Right lobe of liver (tissue), 6 donors: Measurements from ENCODE around the gene PSKH1. TPM values are rescaled to one million over a fixed set of nuclear protein-coding genes. Genes with fewer than 3 reads are reported as not detected.
A peak's percentile ranks its signal among the peaks of the same experiment; 100 is the strongest.
"Not testable (repeated sequence)": the region's sequence is repeated elsewhere in the genome, so short reads cannot be mapped to it uniquely, and the experiment has no call there.

Experiments used
- ATAC-seq, 4 donors: fragments of 200-7000 bp; cut with Tn5 transposase; one replicate each; pipeline ENCODE4 v1.9.1; 2020; ENCODE audit warnings: mild to moderate bottlenecking in 4 of 4, moderate library complexity in 4 of 4
- DNase-seq, 3 donors: peaks; one replicate each; pipeline ENCODE4 v3.0.0-alpha.2; 2020
- H3K27ac ChIP-seq, 3 donors: fragments of 200-600 bp; one replicate each; pipeline ENCODE4 v1.8.0; 2022
- H3K27me3 ChIP-seq, 2 donors: fragments of 200-600 bp; one replicate each; pipeline ENCODE4 v1.8.0; 2022
- H3K36me3 ChIP-seq, 4 donors: fragments of 200-600 bp; sonication (generic) in 1 of 4; one replicate each; pipeline versions ENCODE4 v1.5.1 to v1.8.0; 2017 to 2022; ENCODE audit warnings: control low read depth in 1 of 4
- H3K4me1 ChIP-seq, 4 donors: fragments of 200-600 bp; sonication (generic) in 1 of 4; one replicate each; pipeline versions ENCODE4 v1.5.1 to v1.8.0; 2017 to 2022; ENCODE audit warnings: control low read depth in 1 of 4
- H3K4me3 ChIP-seq, 3 donors: fragments of 200-600 bp; one replicate each; pipeline ENCODE4 v1.8.0; 2022
- H3K9me3 ChIP-seq, 4 donors: fragments of 200-600 bp; sonication (generic) in 1 of 4; one replicate each; pipeline versions ENCODE4 v1.5.1 to v1.8.0; 2017 to 2022; ENCODE audit warnings: control low read depth in 1 of 4
- POLR2A ChIP-seq: fragments of 450-650 bp; IDR thresholded peaks from one replicate; pipeline ENCODE4 v1.6.1; 2017; ENCODE audit warnings: antibody characterized with exemption, mild to moderate bottlenecking
- WGBS: methylation state at CpG from one replicate; pipeline ENCODE4 v1.1.6; 2018; ENCODE audit warnings: low coverage, low lambda C conversion rate; ENCODE audit not compliant: insufficient coverage; ENCODE audit errors: missing lambda C conversion rate; 5-methylcytosine and 5-hydroxymethylcytosine counted together
- intact Hi-C, 2 donors: fragments of 100-400 bp; cut with DNase I; formaldehyde crosslinking; loops; one replicate each; pipeline versions ENCODE4 v1.11.2 to v1.14.1; 2022
- total RNA-seq, 6 experiments: library from RNA; depleted of rRNA in 2 of 6; stranded (reverse); fragments of >200 nt in 2 of 6; fragmentation: NEBNext Ultra II Directional in 3 of 6; extraction: Animal tissue kit (Norgen Biotek cat#: 25700) in 3 of 6; gene quantifications; one replicate each; pipeline versions ENCODE4 v1.1.0 to v1.2.4, GENCODE V29; 2016 to 2023
- TF ChIP-seq, protein P1 (sequence below), 4 donors: fragments of 200-600 bp in 3 of 4; fragments of 450-650 bp in 1 of 4; IDR thresholded peaks; one replicate each; pipeline versions ENCODE4 v1.5.1 to v1.8.0; 2016 to 2022; ENCODE audit warnings: antibody characterized with exemption in 4 of 4, mild to moderate bottlenecking in 2 of 4
- donor health status: DM: no; HTN: yes; CAD: no.
- donor health status: DM: no; HTN: no; CAD: no.
- donor health status: DM: no; HTN: no; CAD: no.
- donor health status: DM: no; HTN: yes; CAD: no.
- donor health status: DM: no; HTN: yes; CAD: no.

PSKH1 gene
- total RNA-seq, 6 experiments from 2014 or later: 6.7 to 22.6 (median 13.2) TPM

- H3K27me3 ChIP-seq: no peaks in the 10 kb centered on the region
- H3K4me3 ChIP-seq: no peak overlapping the region
- H3K4me1 ChIP-seq: peaks cover 0 to 24% (median 17%) of the 10 kb centered on the region in 4 donors
- H3K36me3 ChIP-seq: no peaks in the 10 kb centered on the region
- no peaks in the 10 kb centered on the region for H3K9me3 ChIP-seq
- H3K27ac ChIP-seq: peak overlapping the region; percentile 20 to 53 (median 44)
- 35% methylated on average over 3 of the region's 4 CpGs for WGBS
- ATAC-seq: no peak
- DNase-seq: no peak
- intact Hi-C loops: no loop called here
- TF ChIP-seq, protein P1, sequence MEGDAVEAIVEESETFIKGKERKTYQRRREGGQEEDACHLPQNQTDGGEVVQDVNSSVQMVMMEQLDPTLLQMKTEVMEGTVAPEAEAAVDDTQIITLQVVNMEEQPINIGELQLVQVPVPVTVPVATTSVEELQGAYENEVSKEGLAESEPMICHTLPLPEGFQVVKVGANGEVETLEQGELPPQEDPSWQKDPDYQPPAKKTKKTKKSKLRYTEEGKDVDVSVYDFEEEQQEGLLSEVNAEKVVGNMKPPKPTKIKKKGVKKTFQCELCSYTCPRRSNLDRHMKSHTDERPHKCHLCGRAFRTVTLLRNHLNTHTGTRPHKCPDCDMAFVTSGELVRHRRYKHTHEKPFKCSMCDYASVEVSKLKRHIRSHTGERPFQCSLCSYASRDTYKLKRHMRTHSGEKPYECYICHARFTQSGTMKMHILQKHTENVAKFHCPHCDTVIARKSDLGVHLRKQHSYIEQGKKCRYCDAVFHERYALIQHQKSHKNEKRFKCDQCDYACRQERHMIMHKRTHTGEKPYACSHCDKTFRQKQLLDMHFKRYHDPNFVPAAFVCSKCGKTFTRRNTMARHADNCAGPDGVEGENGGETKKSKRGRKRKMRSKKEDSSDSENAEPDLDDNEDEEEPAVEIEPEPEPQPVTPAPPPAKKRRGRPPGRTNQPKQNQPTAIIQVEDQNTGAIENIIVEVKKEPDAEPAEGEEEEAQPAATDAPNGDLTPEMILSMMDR (IDR thresholded peaks at IDR 0.05): no peak
- TF ChIP-seq POLR2A: no peak
Observed at GRCh38 chr16:67858500-67858899, 34.6 kb upstream of the PSKH1 start.

- H3K9me3 ChIP-seq: no peaks in the 10 kb centered on the region
- intact Hi-C loops: no loop called here
- no peak overlapping the region for H3K4me3 ChIP-seq
- ATAC-seq (no peak), DNase-seq (no peak)
- H3K27ac ChIP-seq: no peak overlapping the region
- WGBS: 89% methylated on average over 6 of the region's 8 CpGs
- peaks cover 0 to 24% (median 17%) of the 10 kb centered on the region in 4 donors for H3K4me1 ChIP-seq
- no peaks in the 10 kb centered on the region for H3K27me3 ChIP-seq
- no peak for TF ChIP-seq POLR2A
- TF ChIP-seq, protein P1 (IDR thresholded peaks at IDR 0.05): no peak
- peaks cover 0 to 8% (median 0%) of the 10 kb centered on the region in 4 donors for H3K36me3 ChIP-seq
Observed at GRCh38 chr16:67860589-67861398, 32.3 kb upstream of the PSKH1 start.

GRCh38 chr16:67861877-67862276, 31.2 kb upstream of the PSKH1 start:
- no peaks in the 10 kb centered on the region for H3K27me3 ChIP-seq
- no peak overlapping the region for H3K4me3 ChIP-seq
- ATAC-seq: no peak
- H3K36me3 ChIP-seq: peaks cover 0 to 16% (median 0%) of the 10 kb centered on the region in 4 donors
- WGBS: 87% methylated on average over 5 of the region's 6 CpGs
- intact Hi-C loops: no loop called here
- no peaks in the 10 kb centered on the region for H3K9me3 ChIP-seq
- peaks cover 0 to 20% (median 13%) of the 10 kb centered on the region in 4 donors for H3K4me1 ChIP-seq
- no peak for TF ChIP-seq POLR2A
- TF ChIP-seq, protein P1 (IDR thresholded peaks at IDR 0.05): no peak
- H3K27ac ChIP-seq: no peak overlapping the region
- no peak for DNase-seq

- no peak for DNase-seq
- no peak for ATAC-seq
- no peak overlapping the region for H3K4me3 ChIP-seq
- H3K36me3 ChIP-seq: peaks cover 0 to 25% (median 0%) of the 10 kb centered on the region in 4 donors
- WGBS: 67% methylated on average over 9 of the region's 11 CpGs
- H3K4me1 ChIP-seq: peaks cover 0 to 10% (median 5%) of the 10 kb centered on the region in 4 donors
- no peak for TF ChIP-seq POLR2A
- TF ChIP-seq, protein P1 (IDR thresholded peaks at IDR 0.05): no peak
- no peaks in the 10 kb centered on the region for H3K9me3 ChIP-seq
- intact Hi-C loops: no loop called here
- no peaks in the 10 kb centered on the region for H3K27me3 ChIP-seq
- no peak overlapping the region for H3K27ac ChIP-seq
Observed at GRCh38 chr16:67862623-67863583, 30.2 kb upstream of the PSKH1 start.

GRCh38 chr16:67864044-67864443, 29.0 kb upstream of the PSKH1 start:
- H3K27me3 ChIP-seq, H3K4me1 ChIP-seq, ATAC-seq, H3K4me3 ChIP-seq, DNase-seq, H3K27ac ChIP-seq, intact Hi-C loops, H3K9me3 ChIP-seq: not testable (repeated sequence)
- 97% methylated on average over 6 of the region's 6 CpGs for WGBS
- peaks cover 0 to 36% (median 5%) of the 10 kb centered on the region in 4 donors for H3K36me3 ChIP-seq
